Ureter (tissue), 1 donor: Measurements from ENCODE around the gene RGS7. TPM values are rescaled to one million over a fixed set of nuclear protein-coding genes. Genes with fewer than 3 reads are reported as not detected.
"Not testable (repeated sequence)": the region's sequence is repeated elsewhere in the genome, so short reads cannot be mapped to it uniquely, and the experiment has no call there.

Experiments
- DNase-seq: peaks from one replicate; pipeline ENCODE4 v3.0.0-alpha.2; 2020; ENCODE audit warnings: low spot score
- total RNA-seq: library from RNA; stranded (reverse); gene quantifications from one replicate; pipeline ENCODE4 v1.2.4, GENCODE V29; 2023
- donor health status: DM: yes; HTN: yes; CAD: no.

The RGS7 gene
- total RNA-seq, 1 donor from 2014 or later, result 0.60 TPM

GRCh38 chr1:240917976-240918375 lies 439.0 kb downstream of the RGS7 start:
- no peak for DNase-seq

- no peak for DNase-seq
Observed at GRCh38 chr1:240914506-240914905, 442.5 kb downstream of the RGS7 start.

- no peak for DNase-seq
Observed at GRCh38 chr1:240912821-240913220, 444.2 kb downstream of the RGS7 start.

- DNase-seq, result no peak
Observed at GRCh38 chr1:240909701-240910457, 447.1 kb downstream of the RGS7 start.

- no peak for DNase-seq
Observed at GRCh38 chr1:240906477-240906876, 450.5 kb downstream of the RGS7 start.

- DNase-seq, result no peak
Observed at GRCh38 chr1:240905225-240905765, 451.7 kb downstream of the RGS7 start.

GRCh38 chr1:240895424-240895823 lies 461.6 kb downstream of the RGS7 start:
- DNase-seq, result not testable (repeated sequence)

- no peak for DNase-seq
Observed at GRCh38 chr1:240888787-240889048, 468.3 kb downstream of the RGS7 start.

- DNase-seq, result no peak
Observed at GRCh38 chr1:240888039-240888786, 468.8 kb downstream of the RGS7 start.

GRCh38 chr1:240883490-240883889 lies 473.5 kb downstream of the RGS7 start:
- DNase-seq, result no peak

GRCh38 chr1:240882656-240883308 lies 474.2 kb downstream of the RGS7 start:
- DNase-seq, result not testable (repeated sequence)

GRCh38 chr1:240878631-240879030 lies 478.4 kb downstream of the RGS7 start:
- DNase-seq, result no peak

GRCh38 chr1:240877605-240878004 lies 479.4 kb downstream of the RGS7 start:
- DNase-seq, result no peak

- DNase-seq, result no peak
Observed at GRCh38 chr1:240876071-240876470, 480.9 kb downstream of the RGS7 start.

GRCh38 chr1:240869071-240869470 lies 487.9 kb downstream of the RGS7 start:
- no peak for DNase-seq

- DNase-seq, result no peak
Observed at GRCh38 chr1:240866724-240867123, 490.3 kb downstream of the RGS7 start.

- no peak for DNase-seq
Observed at GRCh38 chr1:240860023-240860422, 497.0 kb downstream of the RGS7 start.

GRCh38 chr1:240854367-240854766 lies 502.6 kb downstream of the RGS7 start:
- DNase-seq, result no peak

- DNase-seq, result no peak
Observed at GRCh38 chr1:240847325-240847724, 509.7 kb downstream of the RGS7 start.

GRCh38 chr1:240844486-240844885 lies 512.5 kb downstream of the RGS7 start:
- DNase-seq, result no peak

- DNase-seq, result no peak
Observed at GRCh38 chr1:240843798-240844197, 513.2 kb downstream of the RGS7 start.

- DNase-seq, result no peak
Observed at GRCh38 chr1:240836271-240836670, 520.7 kb downstream of the RGS7 start.

GRCh38 chr1:240835291-240835690 lies 521.7 kb downstream of the RGS7 start:
- no peak for DNase-seq
